ENCODE results near the gene STK17A.

DNA sequence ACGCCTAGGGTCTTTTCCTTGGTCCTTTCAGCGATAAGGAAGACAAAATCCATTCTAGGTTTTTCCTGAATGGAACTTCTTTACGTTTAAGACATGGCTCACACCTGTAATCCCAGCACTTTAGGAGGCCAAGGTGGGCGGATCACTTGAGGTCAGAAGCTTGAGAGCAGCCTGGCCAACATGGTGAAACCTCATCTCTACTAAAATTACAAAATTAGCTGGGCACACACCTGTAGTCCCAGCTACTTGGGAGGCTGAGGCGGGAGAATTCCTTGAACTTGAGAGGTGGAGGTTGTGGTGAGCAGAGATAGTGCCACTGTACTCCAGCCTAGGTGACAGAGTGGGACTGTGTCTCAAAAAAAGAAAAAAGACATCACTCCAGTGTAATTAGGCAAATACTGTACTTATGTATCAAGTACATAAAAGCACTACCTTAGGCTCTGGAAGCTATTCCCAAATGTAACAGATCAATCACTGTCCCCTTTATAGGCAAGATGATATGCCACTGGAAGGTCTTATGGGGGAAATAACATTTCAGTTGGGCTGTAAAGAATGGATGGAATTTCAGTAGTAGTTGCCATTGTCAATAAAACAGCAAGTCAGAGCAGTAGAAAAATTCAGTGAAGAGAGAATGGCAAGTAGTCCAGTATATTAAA, 5.7 kb downstream of the STK17A start:
- TF ChIP-seq EP300 (IDR thresholded peaks at IDR 0.05), result no peak
- TF ChIP-seq POLR2A (IDR thresholded peaks at IDR 0.05), result no peak
- TF ChIP-seq, protein P1, sequence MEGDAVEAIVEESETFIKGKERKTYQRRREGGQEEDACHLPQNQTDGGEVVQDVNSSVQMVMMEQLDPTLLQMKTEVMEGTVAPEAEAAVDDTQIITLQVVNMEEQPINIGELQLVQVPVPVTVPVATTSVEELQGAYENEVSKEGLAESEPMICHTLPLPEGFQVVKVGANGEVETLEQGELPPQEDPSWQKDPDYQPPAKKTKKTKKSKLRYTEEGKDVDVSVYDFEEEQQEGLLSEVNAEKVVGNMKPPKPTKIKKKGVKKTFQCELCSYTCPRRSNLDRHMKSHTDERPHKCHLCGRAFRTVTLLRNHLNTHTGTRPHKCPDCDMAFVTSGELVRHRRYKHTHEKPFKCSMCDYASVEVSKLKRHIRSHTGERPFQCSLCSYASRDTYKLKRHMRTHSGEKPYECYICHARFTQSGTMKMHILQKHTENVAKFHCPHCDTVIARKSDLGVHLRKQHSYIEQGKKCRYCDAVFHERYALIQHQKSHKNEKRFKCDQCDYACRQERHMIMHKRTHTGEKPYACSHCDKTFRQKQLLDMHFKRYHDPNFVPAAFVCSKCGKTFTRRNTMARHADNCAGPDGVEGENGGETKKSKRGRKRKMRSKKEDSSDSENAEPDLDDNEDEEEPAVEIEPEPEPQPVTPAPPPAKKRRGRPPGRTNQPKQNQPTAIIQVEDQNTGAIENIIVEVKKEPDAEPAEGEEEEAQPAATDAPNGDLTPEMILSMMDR (IDR thresholded peaks at IDR 0.05), result no peak

Data from upper lobe of left lung (tissue), 4 donors.